Neural progenitor cell (in vitro differentiated cells): Measurements from ENCODE around the gene TBC1D17.

Experiments used
- CTCF ChIP-seq: fragments of 200-600 bp; sonication (generic); IDR thresholded peaks from 2 replicates; pipeline ENCODE4 v1.5.1; 2017; ENCODE audit warnings: antibody characterized with exemption, mild to moderate bottlenecking
- EZH2 ChIP-seq: fragments of 200-600 bp; sonication (generic); IDR thresholded peaks from 2 replicates; pipeline ENCODE4 v1.6.1; 2017; ENCODE audit warnings: antibody characterized with exemption, mild to moderate bottlenecking, moderate library complexity
- EZH2phosphoT487 ChIP-seq: fragments of 200-600 bp; sonication (generic); IDR thresholded peaks from 2 replicates; pipeline ENCODE4 v1.6.1; 2017; ENCODE audit warnings: antibody characterized with exemption

- TF ChIP-seq EZH2phosphoT487, result no peak
- TF ChIP-seq CTCF, result no peak
- no peak for TF ChIP-seq EZH2
These were observed 18.2 kb downstream of the TBC1D17 start for GRCh38 chr19:49895566-49896297.
